HS-5 (cell line): ENCODE results near the gene ABCB1.
A peak's percentile ranks its signal among the peaks of the same experiment; 100 is the strongest.
"Not testable (repeated sequence)": the region's sequence is repeated elsewhere in the genome, so short reads cannot be mapped to it uniquely, and the experiment has no call there.

Experiments used
- DNase-seq: peaks from one replicate; pipeline ENCODE4 v3.0.0-alpha.2; 2012; ENCODE audit warnings: low read depth

ABCB1 gene

GRCh38 chr7:87575521-87575920, 25.2 kb downstream of the ABCB1 start:
- DNase-seq, result no peak

GRCh38 chr7:87574630-87575029, 26.1 kb downstream of the ABCB1 start:
- DNase-seq, result peak; percentile 40

DNA sequence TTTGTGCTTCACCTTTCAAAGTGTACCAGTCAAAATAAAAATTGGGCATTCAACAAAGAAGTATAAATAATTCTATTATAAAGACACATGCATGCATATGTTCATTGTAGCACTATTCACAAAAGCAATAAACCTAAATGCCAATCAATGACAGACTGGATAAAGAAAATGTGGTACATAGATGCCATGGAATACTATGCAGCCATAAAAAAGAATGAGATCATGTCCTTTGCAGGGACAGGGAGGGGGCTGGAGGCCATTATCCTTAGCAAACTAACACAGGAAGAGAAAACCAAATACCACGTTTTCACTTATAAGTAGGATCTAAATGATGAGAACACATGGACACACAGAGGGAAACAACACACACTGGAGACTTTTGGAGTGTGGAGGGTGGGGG, 28.2 kb downstream of the ABCB1 start:
- not testable (repeated sequence) for DNase-seq

GRCh38 chr7:87570178-87570577, 30.5 kb downstream of the ABCB1 start:
- peak; percentile 58 for DNase-seq

DNA sequence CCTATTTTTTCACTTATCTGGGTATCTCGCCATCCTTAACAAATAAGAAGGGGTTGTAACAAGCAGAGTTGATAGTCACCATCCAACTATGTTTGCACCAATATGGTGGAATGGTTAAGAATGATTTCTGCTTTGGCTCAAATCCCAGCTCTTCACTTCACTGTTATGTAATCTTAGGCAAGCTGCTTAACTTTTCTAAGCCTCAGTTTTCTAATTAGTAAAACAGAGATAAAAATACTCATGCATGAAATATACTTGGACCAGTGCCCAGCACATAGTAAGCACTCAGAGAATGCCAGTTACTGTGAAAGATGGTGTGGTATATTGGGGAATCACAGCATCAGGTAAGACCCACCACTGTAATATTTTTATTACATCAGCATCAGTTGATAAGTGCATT, 33.6 kb downstream of the ABCB1 start:
- DNase-seq, result no peak

DNA sequence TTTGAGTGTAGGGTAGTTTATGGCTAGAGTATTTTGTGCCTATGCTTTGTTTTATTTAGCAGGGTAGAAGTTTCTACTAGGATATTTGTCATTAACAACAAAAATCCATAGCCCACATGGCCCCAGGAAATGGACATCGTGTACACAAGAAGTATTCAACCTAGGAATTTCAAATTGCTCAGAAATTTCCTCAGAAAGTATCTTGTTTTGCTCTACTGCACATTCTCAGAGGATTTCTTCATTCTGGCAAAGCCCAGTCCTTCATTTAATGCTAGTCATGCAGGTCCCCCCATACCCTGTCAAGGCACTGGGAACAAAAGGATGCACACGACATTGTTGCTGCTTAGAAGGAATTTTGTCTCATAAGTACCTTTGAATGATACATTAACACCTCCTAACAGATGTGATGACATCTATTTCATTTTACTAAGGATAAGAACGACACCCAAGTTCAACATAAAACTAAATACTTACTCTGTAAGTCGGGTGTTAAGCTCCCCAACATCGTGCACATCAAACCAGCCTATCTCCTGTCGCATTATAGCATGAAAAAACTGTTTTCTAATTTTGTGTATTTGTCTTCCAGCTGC, 34.3 kb downstream of the ABCB1 start:
- no peak for DNase-seq

GRCh38 chr7:87565877-87566276, 34.8 kb downstream of the ABCB1 start:
- DNase-seq, result no peak

DNA sequence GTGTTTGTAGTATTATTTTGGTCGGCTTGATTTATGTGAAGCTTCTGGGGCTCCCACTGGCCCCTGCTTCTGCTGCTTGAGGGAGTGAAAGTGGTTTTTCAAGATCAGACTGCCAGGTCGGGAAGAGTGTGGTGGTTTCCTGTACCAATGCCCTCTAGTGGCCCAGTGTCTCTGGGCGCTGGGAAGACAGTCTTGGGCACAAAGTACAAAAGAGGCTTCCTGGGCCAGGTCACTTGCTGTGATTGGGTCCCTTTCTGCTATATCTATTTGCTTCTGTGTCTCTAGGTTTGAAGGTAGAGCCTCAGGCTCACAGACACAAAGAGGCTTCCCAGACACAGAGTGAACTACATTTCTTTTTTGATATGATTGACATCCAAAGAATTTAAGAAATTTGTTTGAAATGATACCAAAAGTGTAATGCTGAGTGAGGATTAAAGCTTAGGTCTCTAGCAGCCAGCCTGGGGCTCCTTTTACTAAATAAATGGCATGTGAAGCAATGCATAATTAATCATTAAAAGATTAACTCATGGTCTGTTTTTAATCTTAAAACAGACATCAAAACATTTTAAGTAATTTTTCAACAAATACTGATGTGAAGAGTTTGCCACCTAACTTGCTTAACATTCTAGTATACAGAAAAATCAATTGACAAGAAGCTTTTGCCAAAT, 36.3 kb downstream of the ABCB1 start:
- no peak for DNase-seq

- DNase-seq, result no peak
Observed at GRCh38 chr7:87561702-87562101, 39.0 kb downstream of the ABCB1 start.

DNA sequence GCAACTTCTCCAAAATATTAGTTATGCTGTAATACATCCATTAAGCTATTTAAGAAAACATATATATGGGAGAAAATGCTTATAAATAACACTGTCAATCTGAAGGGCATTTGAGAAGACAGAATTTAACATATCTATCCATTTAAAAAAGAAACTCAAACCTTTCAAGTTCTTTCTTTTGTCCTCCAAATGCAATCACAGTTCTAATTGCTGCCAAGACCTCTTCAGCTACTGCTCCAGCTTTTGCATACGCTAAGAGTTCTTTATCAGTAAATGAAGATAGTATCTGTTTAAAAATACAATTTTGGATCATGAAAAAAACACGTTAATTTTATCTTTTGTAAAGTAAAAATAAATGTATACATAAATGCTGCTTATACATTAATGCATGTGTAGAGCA, 39.6 kb downstream of the ABCB1 start:
- DNase-seq, result no peak

DNA sequence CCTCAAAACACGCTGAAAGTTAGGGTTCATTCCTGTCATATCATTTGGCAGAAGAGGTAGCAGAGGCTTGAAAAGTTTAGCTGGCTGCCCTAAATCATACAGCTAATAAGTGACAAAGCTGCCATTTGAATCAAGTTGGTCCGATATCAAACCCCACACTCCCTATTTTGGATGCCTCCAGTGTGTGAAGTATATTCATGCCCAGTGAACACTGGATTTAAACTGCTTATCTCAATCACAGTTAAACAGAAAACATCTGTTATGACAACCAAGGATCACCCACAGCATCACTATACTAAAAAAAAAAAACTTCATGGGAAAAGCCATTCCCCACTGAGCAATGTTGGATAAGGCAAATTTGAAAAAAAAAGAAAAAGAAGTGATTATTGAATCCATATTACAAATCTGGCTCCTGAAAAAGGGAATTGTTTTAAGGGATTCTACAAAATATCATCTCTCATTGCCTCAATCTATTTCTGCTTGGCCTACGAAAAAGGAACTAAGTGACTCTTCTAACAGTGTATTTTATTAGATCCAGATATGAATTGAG, 48.3 kb downstream of the ABCB1 start:
- DNase-seq, result no peak

GRCh38 chr7:87548123-87548919, 52.4 kb downstream of the ABCB1 start:
- DNase-seq, result no peak

DNA sequence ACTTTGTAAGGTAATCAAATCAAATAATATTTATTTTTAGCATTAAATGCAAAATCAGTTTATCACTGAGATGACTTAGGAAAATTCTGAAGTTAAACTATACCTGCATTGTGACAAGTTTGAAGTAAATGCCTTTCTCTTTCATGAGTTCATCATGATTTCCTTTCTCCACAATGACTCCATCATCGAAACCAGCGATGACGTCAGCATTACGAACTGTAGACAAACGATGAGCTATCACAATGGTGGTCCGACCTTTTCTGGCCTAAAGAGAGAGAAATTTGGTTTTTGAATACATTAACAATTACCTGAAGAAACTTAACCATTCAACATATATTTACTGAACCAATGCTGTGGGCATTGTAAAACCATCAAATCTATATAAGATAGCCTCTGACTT, 54.9 kb downstream of the ABCB1 start:
- DNase-seq, result no peak

- no peak for DNase-seq
Observed at GRCh38 chr7:87543623-87544022, 57.1 kb downstream of the ABCB1 start.

- DNase-seq, result no peak
Observed at GRCh38 chr7:87541648-87542047, 59.0 kb downstream of the ABCB1 start.

GRCh38 chr7:87538052-87538451, 62.6 kb downstream of the ABCB1 start:
- DNase-seq, result no peak

DNA sequence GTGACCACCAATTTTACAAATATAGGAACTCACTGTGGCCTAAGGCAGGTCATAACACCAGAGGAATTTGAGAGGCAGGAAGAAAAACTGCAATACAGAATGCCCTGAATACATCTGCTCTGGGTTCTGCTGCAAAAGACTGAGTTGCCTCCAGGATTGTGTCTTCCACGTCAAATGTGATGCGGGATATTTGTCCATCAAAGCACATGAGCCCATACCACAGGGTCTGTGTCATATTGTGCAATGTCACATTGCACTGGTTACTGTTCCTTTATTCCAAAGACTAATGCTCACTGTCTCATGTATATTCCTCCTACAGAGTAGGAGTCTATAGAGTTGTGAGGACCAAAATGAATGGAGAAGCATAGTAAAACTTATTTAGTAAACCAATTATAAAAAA, 66.6 kb downstream of the ABCB1 start:
- no peak for DNase-seq

GRCh38 chr7:87530126-87530525, 70.6 kb downstream of the ABCB1 start:
- no peak for DNase-seq

- DNase-seq, result no peak
Observed at GRCh38 chr7:87528730-87529129, 72.0 kb downstream of the ABCB1 start.

GRCh38 chr7:87518735-87519134, 81.9 kb downstream of the ABCB1 start:
- no peak for DNase-seq

DNA sequence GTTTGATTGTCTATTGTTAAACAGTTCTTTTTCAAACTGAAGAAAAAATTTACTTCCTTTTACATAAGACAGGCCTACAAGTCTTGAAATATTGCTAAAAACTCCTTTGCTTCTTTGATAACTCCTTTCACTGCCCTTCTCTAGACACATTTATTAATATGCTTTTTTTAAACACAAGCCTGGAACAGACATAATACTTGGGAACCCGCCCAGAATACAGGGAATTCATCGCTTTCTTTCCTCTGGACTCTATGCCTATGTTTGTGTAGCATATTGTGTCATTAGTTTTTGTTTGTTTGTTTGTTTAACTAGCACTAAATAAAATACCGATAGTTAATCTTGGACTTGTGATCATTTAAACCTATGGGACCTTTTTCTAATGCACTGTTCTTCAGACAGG, 82.8 kb downstream of the ABCB1 start:
- no peak for DNase-seq

DNA sequence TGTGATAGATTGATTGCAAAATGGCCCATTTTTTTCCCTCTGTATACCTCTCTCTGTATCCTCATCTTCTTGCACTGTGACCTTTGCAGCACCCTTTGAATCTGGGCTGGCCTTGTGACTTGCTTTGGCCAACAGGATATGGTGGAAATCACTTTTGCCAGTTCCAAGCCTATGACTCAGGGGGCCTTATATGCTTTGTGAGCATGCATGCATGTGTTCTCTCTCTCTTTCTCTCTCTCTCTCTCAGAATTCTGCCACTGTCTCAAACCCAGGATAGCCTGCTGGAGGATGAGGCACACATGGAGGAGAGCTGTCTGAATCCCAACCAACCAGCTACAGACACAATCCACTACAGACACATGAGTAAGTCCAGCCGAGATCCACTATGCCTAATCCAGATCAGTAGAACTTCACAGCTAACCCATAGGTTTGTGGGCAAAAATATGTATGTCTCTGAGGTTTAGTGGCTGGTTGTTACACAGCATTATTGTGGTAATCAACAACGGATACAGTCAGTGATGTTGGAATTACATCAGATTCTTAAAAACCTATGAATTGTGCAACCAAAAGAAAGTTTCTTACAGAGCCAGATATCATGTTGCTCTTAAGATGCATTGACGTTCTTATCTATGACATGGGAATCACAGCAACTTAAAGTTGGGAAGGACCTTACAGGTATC, 83.4 kb downstream of the ABCB1 start:
- DNase-seq, result peak; percentile 9
